Iris pigment epithelial cell (primary cell): Measurements from ENCODE around the gene ANKUB1.

ENCODE experiments used
- DNase-seq: peaks from one replicate; pipeline ENCODE4 v3.0.0-alpha.2; 2011; ENCODE audit warnings: low read depth

ANKUB1 gene

DNA sequence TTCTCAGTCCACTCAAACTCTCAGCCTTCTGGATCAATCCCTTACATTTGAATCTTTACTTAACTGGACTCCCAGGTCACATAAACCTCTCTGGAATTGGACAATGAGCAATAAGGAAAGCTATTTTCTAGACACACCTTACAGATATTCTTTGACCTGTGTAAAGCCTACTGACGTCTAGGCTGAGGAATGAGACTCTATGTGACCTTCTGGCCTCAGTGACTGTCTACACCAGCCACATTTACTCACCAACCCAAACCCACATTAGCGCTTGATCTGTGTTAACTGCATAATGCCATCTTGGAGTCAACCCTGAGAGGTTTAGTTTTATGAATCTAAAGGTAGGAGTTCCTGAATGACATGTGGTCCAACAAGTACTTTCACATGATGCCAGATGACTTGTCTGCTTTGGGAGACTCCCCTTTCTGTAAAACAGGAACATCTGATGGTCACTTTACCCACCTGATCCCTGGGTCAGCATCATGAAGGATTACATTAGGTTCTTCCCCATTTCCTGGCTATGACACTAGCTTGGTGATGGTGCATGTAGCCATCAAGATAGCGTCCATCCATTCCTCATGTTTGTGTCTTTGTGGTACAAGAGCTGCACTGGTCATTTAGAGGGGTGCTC, 28.7 kb downstream of the ANKUB1 start:
- DNase-seq = no peak

- no peak for DNase-seq
These were observed 38.6 kb downstream of the ANKUB1 start for GRCh38 chr3:149753717-149754116.

- no peak for DNase-seq
These were observed 39.6 kb downstream of the ANKUB1 start for GRCh38 chr3:149752788-149753136.

DNA sequence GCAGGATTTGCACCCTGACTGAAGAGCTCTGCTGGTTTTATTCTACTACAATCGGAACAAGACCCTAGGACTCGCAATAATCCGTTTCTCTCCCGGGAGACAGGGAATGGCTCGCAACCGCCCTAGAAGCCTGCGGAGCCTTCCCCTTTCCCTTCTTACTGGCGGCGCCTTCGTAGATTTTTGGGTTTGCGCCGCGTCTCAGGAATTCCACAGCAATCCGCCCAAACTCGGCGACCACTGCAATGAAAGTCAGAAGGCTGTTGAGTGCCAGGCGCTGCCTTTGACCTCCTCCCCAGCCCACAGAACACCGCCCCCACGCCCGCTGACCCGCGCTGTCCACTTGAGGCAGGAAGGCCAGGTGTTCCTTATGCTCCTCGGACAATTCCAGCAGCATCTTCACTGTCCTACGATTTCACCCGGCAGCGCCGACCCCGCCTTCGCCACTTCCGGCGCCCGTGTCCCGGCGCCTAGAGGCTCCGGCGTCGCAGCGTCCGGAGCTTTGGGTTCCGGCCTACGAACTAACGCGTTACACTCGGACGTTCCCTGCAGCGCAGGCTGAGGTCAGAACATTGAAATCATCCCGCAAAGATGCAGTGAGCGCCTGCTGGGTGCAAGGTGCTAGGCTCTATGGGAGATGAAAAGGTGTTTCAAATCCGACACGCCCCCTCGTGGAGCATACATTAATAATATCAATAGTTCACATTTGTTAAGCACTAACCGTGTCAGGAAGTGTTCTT, 40.1 kb downstream of the ANKUB1 start, which contains the start of gene COMMD2:
Gene COMMD2 (minus strand): TSS at position 439 of the 737 bp plus-strand sequence. CDS start 45 bp downstream, at position 394.
- peak; percentile 88 for DNase-seq

DNA sequence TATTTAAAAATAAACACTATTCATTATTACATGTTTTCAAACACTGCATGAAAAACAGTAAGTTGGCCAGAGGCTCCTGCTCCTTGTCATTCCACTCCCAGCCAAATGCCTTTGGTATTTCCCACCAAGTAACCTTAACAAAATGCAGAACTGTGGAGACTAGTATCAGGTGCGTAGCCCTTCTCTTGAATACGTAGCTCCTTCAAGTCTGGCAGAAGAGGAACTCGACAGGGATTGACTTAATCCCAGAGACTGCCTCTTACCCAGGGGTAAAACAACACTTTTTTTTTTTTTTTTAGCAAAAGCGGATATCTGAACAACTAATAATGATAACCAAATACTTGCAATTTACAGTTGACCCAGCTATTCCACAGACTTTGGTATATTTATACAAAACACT, 40.8 kb downstream of the ANKUB1 start:
- no peak for DNase-seq

DNA sequence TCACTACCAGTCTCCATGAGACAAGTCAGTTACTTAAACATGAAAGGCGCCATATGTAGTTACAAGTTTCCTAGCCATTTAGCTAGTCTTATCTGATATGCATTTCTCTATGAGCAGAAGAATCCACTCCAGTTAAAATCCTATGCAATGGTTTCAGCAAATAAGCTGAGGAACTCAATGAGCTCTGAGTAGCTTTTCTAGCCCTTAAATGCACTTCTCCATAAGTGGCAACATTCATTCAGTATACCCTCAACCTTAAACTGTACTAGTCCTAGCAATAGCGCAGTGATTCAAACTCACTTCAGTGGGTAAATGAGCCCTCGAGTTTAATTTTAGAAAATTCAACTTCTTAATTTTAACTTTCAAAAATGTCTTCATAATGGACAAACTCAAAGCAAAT, 47.7 kb downstream of the ANKUB1 start:
- no peak for DNase-seq

DNA sequence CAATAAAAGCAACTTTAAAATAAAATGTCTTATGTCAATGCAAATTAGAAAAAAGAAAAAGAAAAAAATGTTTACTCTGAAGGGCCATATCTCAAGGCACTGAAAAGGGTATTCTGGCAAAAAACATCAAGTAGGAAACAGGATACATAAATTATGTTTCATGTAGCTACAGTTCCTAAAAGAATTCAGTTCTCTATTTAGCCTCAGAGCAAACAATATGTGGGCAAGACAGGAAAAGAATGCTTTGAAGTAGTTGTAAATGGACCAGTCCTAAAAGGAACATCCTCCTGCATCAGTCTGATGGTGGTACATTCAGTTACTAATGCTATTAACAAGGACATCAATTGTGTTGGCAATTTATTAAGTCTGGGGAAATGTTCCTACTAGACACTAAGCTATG, 48.2 kb downstream of the ANKUB1 start:
- no peak for DNase-seq

DNA sequence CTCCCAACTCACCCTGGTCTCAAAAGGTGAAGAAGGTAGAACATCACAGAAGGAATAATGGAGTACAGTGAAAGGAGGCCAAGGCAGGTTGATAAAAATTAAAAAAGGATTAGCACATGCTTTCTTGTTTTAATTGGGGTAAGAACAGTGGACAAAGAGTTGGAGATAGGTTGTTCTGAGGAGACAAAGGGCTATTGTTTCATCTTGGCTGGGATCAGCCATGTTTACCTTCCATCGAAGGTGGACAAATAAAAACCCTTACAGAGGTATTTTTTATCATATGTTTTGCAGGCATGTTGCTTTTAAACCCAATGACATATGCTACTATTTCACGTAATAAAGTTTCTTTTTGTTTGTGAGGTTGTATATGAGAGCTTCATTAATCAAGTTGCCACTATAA, 53.0 kb downstream of the ANKUB1 start:
- DNase-seq = no peak

DNA sequence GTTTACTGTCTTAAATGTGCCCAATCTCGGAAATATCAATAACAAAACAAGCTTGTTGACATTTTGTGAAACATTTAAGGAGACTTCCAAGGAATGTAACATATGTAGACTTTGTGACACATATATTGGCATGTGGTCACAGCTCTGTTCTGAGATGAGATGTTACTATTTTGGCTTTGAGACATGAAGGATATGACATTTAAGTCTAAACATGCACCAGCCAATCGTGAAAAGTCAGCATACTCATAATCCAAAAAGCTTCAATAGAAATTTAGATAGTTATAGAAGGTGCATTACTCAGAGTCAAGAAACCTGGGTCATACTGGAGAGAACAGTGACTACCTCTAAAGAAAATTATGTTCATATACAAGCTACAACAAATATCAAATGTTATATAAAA, 53.5 kb downstream of the ANKUB1 start:
- no peak for DNase-seq

- no peak for DNase-seq
These were observed 55.5 kb downstream of the ANKUB1 start for GRCh38 chr3:149736953-149737205.

DNA sequence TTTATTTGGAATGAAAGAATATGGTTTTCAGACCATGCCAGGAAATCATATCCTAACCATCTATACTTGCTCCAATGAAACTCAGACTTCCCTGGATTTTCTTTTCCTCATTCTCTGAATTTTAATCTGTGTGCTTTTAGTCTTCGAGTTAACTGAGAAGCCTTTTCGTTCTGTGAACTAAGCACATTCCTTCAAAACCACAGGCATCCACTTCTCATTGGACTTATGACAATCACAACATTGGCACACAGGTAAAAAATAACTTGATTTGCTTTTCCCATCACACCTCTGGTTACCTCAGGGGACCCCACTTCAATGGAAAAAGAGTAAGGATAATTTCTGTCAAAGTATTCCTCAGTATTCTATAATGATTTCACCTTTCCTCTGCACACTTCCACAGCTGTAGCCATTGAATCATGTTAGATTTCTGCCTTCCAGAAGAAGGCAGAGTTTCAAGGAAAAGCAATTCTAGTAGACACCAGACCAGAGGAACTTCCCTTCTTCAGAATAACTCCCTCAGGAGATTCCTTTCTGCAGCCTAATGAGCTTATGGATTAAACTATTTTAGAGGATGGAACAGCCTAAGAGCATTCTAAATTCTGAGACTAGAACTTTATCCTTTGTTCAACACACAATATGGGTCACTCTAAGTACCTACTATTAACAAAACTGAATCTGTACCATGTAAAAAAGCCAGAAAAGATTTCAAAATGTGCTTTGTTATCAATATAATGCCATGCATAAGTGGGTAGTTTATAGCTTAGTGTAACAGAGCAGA, 56.0 kb downstream of the ANKUB1 start:
- peak; percentile 73 for DNase-seq

DNA sequence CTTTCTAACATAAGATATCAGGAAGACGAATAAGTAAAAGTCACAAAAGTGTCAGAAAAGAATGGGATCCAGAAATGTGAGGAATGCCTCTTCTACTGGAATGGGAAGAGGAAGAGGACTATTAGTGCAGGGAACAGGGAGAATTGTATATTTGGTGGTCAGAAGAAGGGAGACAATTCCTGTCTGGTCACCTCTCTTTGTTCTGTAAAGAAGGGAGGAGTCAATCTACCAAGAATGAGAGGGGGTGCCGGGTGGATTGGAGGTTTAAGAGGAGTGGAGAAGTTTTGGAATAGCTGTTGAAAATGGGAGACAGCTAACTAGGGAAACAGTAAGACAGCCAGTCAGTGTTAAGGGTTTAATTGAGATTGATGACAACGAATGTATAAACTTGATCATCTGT, 60.1 kb downstream of the ANKUB1 start:
- DNase-seq = no peak

DNA sequence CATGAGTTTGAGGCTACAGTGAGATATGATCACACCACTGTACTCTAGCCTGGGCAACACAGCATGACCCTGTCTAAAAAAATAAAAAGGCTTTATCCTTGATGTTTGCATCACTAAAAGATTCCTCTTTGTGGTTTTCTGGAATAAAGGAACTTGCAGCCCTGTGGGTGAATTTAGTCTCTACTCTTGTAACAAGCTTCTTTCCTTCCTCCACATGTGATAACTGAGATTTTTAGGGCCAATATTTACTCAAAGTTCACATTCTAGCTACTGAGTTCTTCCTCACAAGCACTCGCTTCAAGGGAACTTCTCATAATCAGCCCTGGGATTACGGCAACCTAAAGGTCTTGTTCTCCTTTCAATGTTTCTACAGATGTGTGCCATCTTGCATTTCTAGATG, 64.7 kb downstream of the ANKUB1 start:
- DNase-seq = no peak

DNA sequence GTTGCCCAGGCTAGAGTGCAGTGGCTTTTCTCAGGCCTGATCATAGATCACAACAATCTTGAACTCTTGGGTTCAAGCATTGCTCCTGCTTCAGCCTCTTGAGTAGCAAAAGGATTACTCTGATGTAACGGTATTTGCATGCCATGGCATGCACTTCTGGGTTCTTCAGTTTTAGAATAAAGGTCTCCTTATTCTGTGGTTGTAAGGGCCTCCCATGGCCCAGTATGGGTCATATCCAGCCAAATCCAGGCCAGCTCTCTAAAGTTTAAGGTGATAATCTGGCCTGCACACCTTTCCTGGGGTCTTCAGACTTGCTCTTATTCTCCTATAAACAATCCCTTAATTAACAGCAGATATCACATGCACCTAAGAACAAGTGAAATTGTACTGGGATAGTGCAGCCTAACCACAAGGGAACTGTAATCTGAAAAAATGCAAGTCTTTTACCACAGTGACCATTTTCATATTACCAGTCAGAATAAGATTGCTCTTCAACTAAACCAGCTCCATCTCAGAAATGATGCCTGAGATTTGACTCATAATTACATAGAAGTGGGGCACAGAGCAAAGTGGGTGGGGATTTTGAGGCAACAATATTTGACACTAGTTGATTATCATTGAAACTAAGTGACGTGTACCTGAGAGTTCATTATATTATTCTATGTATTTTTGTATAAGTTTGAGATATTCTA, 65.5 kb downstream of the ANKUB1 start:
- DNase-seq = peak; percentile 18

- DNase-seq = peak; percentile 10
These were observed 68.6 kb downstream of the ANKUB1 start for GRCh38 chr3:149723781-149724180.

- DNase-seq = no peak
These were observed 71.4 kb downstream of the ANKUB1 start for GRCh38 chr3:149720918-149721317.

DNA sequence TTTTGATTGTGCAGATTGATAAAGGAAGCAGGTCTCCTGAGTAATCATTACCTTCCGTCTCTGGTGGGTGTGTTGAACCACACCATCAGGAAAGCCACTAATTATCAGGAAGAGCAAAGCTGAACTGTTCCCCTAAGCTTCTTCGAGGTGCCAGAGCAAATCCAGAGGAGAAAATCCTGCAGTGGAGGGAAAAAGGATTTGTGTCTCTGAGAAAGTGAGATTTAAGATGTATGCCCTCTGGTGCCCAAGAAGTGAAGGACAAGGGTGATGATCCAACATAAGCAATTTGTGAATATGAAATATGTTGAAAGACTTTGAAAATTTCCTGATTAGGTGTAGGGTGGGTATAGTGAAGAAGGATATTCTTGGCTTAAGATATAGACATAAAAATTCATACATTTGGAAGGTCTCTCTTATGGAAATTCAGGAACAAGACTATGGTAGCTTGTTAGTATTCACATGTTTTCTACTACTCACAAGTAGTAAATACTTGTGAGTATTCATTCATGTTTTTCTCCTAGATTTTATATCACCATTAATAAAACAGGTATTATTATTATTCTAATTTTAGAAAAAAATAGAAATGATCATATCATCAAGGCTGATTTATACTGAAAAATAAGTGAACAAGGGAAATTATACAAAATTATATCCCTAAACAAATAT, 74.8 kb downstream of the ANKUB1 start:
- peak; percentile 82 for DNase-seq

DNA sequence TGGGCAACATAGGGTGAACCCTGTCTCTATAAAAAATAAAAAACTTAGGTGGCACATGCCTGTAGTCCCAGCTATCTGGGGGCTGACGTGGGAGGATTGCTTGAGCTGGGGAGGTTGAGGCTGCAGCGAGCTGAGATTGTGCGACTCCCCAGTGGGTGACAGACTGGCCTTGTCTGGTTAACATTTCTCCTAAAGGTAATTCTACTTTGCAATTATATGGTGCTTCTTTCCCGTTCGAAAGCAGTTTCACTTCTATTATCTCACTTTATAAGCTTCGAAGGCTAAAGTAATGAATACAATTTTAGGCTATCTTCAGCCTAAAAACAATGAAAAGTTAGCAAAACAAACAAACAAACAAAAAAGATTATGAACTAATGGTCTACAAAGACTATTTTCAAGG, 75.4 kb downstream of the ANKUB1 start:
- no peak for DNase-seq

DNA sequence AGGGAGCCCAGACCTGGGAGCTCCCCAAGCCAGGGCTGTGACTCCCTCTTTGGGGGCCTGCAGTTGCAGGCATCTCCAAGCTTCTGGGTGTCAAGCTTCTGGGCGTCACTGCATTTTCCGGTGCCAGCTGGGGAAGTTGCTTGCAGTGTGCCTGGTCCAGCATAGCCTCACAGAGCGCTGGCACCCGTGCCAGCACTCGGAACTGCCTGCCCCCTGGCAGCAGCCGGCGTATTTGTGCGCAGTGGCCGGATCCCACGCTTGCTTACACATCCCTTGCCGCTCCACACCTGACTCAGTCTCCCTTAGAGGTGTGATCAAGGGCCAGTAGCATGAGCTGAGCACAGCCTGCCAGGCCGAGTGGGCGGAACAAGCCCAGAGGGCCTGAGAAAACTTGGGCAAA, 77.1 kb downstream of the ANKUB1 start:
- no peak for DNase-seq

GRCh38 chr3:149713730-149714654, 78.4 kb downstream of the ANKUB1 start:
- no peak for DNase-seq
